ENCODE results near the gene MRPL20.

DNA sequence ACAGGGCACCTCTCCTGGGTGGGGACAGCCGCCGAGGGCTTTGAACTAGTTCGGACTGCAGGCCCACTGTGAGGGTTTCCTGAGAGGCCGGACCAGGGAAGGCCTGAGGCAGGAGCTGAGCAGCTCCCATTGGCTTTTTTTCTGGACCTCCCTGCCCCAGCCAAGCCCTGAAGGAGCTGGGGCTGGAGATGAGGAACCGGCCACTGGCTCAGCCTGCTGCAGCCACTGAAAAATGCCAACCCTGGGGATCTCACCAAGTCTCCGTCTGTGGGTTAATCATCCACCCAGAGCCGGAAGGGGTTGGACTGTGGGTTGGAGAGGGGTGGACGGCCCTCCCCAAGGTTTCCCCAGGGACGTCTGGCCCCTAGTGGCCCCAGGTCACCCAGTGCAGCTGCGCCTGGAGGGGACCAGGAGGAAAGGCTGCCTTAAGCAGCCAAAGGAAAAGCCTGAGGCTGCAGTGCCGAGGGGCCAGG lies 30.8 kb upstream of the MRPL20 start:
- TF ChIP-seq, protein P1, sequence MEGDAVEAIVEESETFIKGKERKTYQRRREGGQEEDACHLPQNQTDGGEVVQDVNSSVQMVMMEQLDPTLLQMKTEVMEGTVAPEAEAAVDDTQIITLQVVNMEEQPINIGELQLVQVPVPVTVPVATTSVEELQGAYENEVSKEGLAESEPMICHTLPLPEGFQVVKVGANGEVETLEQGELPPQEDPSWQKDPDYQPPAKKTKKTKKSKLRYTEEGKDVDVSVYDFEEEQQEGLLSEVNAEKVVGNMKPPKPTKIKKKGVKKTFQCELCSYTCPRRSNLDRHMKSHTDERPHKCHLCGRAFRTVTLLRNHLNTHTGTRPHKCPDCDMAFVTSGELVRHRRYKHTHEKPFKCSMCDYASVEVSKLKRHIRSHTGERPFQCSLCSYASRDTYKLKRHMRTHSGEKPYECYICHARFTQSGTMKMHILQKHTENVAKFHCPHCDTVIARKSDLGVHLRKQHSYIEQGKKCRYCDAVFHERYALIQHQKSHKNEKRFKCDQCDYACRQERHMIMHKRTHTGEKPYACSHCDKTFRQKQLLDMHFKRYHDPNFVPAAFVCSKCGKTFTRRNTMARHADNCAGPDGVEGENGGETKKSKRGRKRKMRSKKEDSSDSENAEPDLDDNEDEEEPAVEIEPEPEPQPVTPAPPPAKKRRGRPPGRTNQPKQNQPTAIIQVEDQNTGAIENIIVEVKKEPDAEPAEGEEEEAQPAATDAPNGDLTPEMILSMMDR (IDR thresholded peaks at IDR 0.05), result peak in 1 of 6 experiments; percentile 20
- no peak for TF ChIP-seq POLR2A (IDR thresholded peaks at IDR 0.05)

All from Peyer's patch (tissue), 4 donors.